K562 (cell line): ENCODE data around the gene OR52A5. TPM values are rescaled to one million over a fixed set of nuclear protein-coding genes. Genes with fewer than 3 reads are reported as not detected.

Experiments used
- EGR1 ChIP-seq: fragments of 450-650 bp; conservative IDR thresholded peaks from 2 replicates; pipeline ENCODE4 v1.6.1; 2017; ENCODE audit warnings: mild to moderate bottlenecking
- ETS1 ChIP-seq: conservative IDR thresholded peaks from 2 replicates; pipeline ENCODE4 v1.6.1; 2011; ENCODE audit warnings: low read depth, mild to moderate bottlenecking, low read length; ENCODE audit not compliant: control insufficient read depth
- FOSL1 ChIP-seq: fragments of 200-800 bp; sonication (Bioruptor generic); conservative IDR thresholded peaks from 2 replicates; pipeline ENCODE4 v1.6.1; 2016; ENCODE audit warnings: missing genetic modification characterization, missing compliant biosample characterization
- GTF2E2 ChIP-seq: fragments of 200-800 bp; sonication (Bioruptor generic); IDR thresholded peaks from 2 replicates; pipeline ENCODE4 v1.6.1; 2016; ENCODE audit warnings: missing genetic modification characterization, missing compliant biosample characterization
- HDAC2 ChIP-seq: fragments of 450-650 bp; IDR thresholded peaks from 2 replicates; pipeline ENCODE4 v1.6.1; 2016; ENCODE audit warnings: mild to moderate bottlenecking
- HOXB6 ChIP-seq: fragments of 250-450 bp; sonication (Bioruptor Pico); IDR thresholded peaks from 2 replicates; pipeline ENCODE4 v1.5.1; 2022; ENCODE audit warnings: mild to moderate bottlenecking, borderline replicate concordance
- JUN ChIP-seq, 2 experiments: sonication (generic) in 1 of 2; formaldehyde crosslinking in 1 of 2; IDR thresholded peaks; 2 replicates each; pipeline versions ENCODE4 v1.6.1 to v1.8.0; 2012 to 2022; ENCODE audit warnings: borderline replicate concordance in 2 of 2, mild to moderate bottlenecking in 2 of 2, improper control_type of control experiment in 1 of 2, low read depth in 1 of 2, low read length in 1 of 2, missing genetic modification reagents in 1 of 2
- KDM1A ChIP-seq, 2 experiments: fragments of 450-650 bp; IDR thresholded peaks; 2 replicates each; pipeline ENCODE4 v1.6.1; 2016; ENCODE audit warnings: mild to moderate bottlenecking in 2 of 2
- MECOM ChIP-seq: fragments of 250-450 bp; sonication (Bioruptor Pico); IDR thresholded peaks from 2 replicates; pipeline ENCODE4 v1.8.0; 2022; ENCODE audit warnings: inconsistent platforms
- MLX ChIP-seq, 2 experiments: fragments of 450-650 bp in 1 of 2; sonication (generic) in 1 of 2; formaldehyde crosslinking; conservative IDR thresholded peaks; 2 replicates each; pipeline versions ENCODE4 v1.4.0 to v1.8.1; 2020 to 2022; ENCODE audit warnings: mild to moderate bottlenecking in 1 of 2, missing genetic modification reagents in 1 of 2
- ZBTB12 ChIP-seq: fragments of 250-450 bp; sonication (Bioruptor Pico); IDR thresholded peaks from 2 replicates; pipeline ENCODE4 v1.4.0; 2020
- ZNF395 ChIP-seq: fragments of 200-800 bp; sonication (Bioruptor generic); IDR thresholded peaks from 2 replicates; pipeline ENCODE4 v1.6.1; 2017; ENCODE audit warnings: missing genetic modification characterization, missing compliant biosample characterization
- ZNF592 ChIP-seq: fragments of 450-650 bp; IDR thresholded peaks from 2 replicates; pipeline ENCODE4 v1.6.1; 2017; ENCODE audit warnings: antibody characterized with exemption, mild to moderate bottlenecking
- ZNF639 ChIP-seq, 2 experiments: fragments of 200-800 bp in 1 of 2; sonication (Bioruptor generic) in 1 of 2; sonication (generic) in 1 of 2; formaldehyde crosslinking in 1 of 2; IDR thresholded peaks in 1 of 2; conservative IDR thresholded peaks in 1 of 2; 2 replicates each; pipeline versions ENCODE4 v1.5.0 to v1.6.1; 2016 to 2020; ENCODE audit warnings: missing compliant biosample characterization in 1 of 2, missing genetic modification characterization in 1 of 2, missing genetic modification reagents in 1 of 2
- polyA plus RNA-seq, 8 experiments: library from polyadenylated mRNA; depleted of rRNA in 4 of 8; stranded (reverse) in 5 of 8; unstranded in 3 of 8; fragments of >200 nt; fragmentation: Nextera tagmentation in 2 of 8; fragmentation: Illumina TruSeq in 1 of 8; extraction: Ambion mirVana in 2 of 8; extraction: Trizol in 1 of 8; gene quantifications; 2 replicates each; pipeline versions ENCODE4 v1.2.1 to v1.2.3, GENCODE V29; 2011 to 2014; ENCODE audit warnings: inconsistent platforms in 1 of 8, missing spikeins in 1 of 8
- total RNA-seq, 7 experiments: library from RNA; depleted of rRNA in 6 of 7; stranded (reverse); fragments of >200 nt in 6 of 7; fragmentation: Illumina TruSeq in 2 of 7; extraction: Trizol in 2 of 7; gene quantifications; 2 replicates each; pipeline versions ENCODE4 v1.2.1 to v1.2.3, GENCODE V29; 2011 to 2021; ENCODE audit warnings: low replicate concordance in 1 of 7

The OR52A5 gene
- total and polyA plus RNA-seq, 9 of the 15 experiments (the other 6 are each of a cell fraction or from before 2014, with no cell fraction given) = 0.04 to 1.1 (median 0.94) TPM; not detected in 6

- TF ChIP-seq ZNF592 (peak; percentile 59; the same call in 1 of the 2 replicates), EGR1 (no peak), GTF2E2 (tag) (no peak), HDAC2 (peak; percentile 63; the same call in 1 of the 2 replicates), JUN (IDR thresholded peaks at IDR 0.05; ENCODE audit: borderline replicate concordance, low read depth, low read length) (peak; percentile 87), JUN (CRISPR knock-in tag; IDR thresholded peaks at IDR 0.05; ENCODE audit: borderline replicate concordance) (no peak), ZNF395 (CRISPR knock-in tag) (0 out of 2 replicates have a peak, but pooled peaks have one; percentile 27), KDM1A (IDR thresholded peaks at IDR 0.05) (0 out of 4 replicates have a peak, but pooled peaks of 1 of the 2 experiments have one; percentile 5), ETS1 (no peak), FOSL1 (tag) (peak; percentile 96), ZBTB12 (no peak), HOXB6 (CRISPR knock-in tag) (no peak), ZNF639 (CRISPR knock-in tag; conservative IDR thresholded peaks at IDR 0.05 in 1 of 2, IDR thresholded peaks at IDR 0.05 in 1 of 2) (no peak), MLX (CRISPR knock-in tag; conservative IDR thresholded peaks at IDR 0.05) (no peak), MECOM (CRISPR knock-in tag) (0 out of 2 replicates have a peak, but pooled peaks have one; percentile 52)
Measured at GRCh38 chr11:5129457-5129877, 8.7 kb downstream of the OR52A5 start (continued).
